IPS DF 4.7 (cell line): ENCODE results near the gene RAPGEF4.

ENCODE experiments used
- DNase-seq: peaks from one replicate; pipeline ENCODE4 v3.0.0-alpha.2; 2013; ENCODE audit warnings: low spot score; ENCODE audit errors: extremely low read depth

Gene RAPGEF4

DNA sequence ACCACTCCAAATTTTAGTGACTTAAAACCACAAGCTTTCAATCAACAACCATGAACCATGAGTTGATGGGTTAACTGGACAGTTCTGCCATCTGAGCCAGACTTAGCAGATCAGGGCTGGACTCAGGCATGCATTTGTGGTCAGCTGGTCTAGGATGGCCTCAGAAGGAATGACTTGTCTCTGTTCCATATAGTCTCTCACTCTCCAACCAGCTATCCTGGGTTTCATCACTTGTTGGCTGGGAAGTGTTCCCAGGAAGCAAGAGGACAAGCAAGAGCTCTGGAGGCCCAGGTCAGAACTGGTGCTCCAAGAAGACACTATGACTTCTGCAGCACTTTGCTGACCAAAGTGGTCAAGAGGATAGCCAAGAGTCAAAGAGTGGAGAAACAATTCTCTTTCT is 322.5 kb downstream of the RAPGEF4 start:
- DNase-seq = no peak

DNA sequence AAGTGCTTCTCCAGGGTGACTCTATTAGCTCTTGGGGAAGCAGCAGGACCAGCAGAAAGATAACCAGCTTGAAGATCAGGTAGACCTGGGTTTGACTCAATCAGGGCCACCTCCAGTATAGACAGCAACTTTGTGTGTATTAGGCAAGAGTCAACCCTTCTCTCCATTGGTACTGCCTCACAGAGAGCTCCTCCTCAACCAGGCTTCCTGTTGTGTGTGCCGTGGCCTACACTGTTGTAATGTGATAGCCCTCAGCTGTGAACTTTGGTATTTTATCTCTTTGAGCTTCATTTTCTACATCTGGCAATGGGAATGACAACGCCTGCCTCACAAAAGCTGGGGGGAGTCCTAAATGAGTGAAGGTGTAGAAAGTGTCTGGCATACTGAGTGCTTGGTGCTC is 323.0 kb downstream of the RAPGEF4 start:
- DNase-seq = no peak

GRCh38 chr2:173059292-173059691 is 323.6 kb downstream of the RAPGEF4 start:
- DNase-seq = no peak

DNA sequence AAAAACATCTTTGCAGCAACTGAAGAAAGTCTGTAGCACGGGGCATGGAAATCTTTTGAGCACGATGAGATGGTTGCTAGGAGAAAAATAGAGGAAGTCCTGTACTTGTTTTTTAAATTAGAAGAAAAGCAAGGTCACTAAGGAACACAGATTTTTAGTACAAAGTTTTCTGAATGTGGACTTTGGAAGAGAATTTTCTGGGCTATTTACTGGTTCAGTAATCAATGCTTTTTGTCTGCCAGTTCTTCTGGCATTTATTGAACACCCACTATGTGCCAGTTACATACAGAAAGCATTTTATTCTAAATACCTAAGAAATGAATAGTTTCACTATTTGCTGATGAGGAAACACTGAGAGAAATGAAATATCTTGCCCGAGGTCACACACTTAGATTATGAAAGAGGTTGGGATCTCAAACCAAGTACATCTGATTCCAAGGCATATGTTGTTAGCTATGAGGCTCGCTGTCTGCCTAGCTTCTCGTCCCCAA is 324.4 kb downstream of the RAPGEF4 start:
- DNase-seq = no peak

DNA sequence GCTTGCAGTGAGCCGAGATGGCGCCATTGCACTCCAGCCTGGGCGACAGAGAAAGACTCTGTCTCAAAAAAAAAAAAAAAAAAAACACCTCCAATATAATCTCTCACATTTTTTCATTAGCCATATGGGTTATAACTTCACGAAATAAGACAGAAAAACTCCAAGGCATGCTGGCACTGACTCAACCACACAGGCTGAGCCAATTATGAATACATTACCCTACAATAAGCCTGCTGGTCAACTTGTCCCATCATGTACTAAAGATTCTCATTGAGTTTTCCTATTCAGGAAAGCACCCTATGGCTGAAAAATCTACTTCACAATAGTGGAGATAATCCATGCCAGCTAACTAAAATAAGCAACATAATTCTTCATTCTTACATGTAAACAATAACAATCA is 327.2 kb downstream of the RAPGEF4 start:
- no peak for DNase-seq

DNA sequence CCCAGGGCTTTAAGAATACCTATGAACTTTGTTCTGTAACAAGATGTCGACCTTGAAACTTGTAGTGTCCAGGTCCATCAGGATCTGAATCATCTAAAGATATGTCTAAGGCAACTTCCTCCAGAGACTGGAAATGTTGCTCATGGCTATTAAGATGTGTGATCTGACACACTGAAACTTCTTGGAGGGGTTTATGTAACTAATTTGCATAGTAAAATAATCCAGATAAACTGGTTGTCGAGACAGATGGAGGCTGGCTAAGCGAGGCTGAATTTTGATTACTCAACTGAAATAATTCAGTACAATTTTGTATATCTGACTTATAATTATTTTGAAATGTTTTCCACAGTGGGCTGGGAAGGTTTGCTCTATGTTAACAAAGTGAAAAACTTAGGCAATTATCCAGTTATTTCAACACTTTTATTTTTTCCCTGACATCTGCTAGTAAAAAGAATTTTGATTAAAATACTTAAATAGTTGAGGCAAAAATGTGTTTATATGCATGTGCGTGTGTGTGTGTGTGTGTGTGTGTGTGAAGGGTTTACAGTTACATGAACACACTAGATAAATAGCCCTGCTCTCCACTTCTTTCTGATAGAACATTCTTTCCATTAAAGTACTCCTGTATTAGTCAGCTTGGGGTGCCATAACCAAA is 328.6 kb downstream of the RAPGEF4 start:
- no peak for DNase-seq

- DNase-seq = no peak
Measured at GRCh38 chr2:173066887-173067676, 331.4 kb downstream of the RAPGEF4 start.

GRCh38 chr2:173075056-173075780 is 339.6 kb downstream of the RAPGEF4 start:
- DNase-seq = no peak

DNA sequence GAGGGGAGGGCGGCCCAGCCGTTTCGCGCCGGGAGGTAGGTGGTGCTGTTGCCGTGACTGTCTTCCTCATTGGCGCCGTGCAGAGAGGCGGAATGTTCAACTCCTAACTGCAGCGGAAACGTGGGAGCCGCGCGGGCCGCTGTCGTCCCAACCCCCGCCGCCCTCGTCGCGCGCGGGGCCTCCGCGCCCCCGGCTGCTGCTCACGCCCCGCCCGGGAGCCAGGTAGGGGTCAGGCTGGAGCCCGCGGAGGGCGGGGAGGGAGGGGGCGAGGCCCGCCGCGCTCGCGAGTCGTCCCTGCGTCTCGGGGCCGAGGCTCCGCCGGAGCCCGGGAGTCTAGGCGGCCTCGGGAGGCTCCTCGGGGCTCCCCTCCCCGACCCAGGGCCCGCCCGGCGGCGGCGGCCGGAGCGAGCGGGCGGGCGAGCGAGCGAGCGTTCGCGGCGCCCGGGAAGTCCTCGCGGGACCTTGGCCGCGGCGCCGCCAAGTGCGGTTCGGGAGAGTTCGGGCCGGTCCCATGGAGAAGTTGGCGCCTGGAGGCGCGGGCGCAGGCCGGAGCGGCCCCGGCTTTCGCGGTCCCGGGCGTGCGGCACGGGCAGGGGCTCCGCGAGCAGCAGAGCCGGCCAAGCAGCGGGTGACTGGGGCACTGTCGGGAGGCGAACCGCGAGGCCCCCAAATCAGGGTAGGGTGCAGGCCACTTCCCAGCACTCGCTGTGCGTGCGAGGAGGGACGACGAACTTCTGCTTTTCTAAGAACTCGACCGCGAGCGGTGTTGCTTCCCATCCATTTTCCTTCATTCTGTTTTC is 340.3 kb downstream of the RAPGEF4 start, which contains the start of gene MAP3K20:
MAP3K20 (plus strand) TSS at position 66 of the 800 bp plus-strand sequence. CDS start 15,186 bp downstream, outside the sequence.
- no peak for DNase-seq

GRCh38 chr2:173076581-173077345 is 341.1 kb downstream of the RAPGEF4 start:
- DNase-seq = no peak

GRCh38 chr2:173077506-173078177 is 342.0 kb downstream of the RAPGEF4 start:
- no peak for DNase-seq

DNA sequence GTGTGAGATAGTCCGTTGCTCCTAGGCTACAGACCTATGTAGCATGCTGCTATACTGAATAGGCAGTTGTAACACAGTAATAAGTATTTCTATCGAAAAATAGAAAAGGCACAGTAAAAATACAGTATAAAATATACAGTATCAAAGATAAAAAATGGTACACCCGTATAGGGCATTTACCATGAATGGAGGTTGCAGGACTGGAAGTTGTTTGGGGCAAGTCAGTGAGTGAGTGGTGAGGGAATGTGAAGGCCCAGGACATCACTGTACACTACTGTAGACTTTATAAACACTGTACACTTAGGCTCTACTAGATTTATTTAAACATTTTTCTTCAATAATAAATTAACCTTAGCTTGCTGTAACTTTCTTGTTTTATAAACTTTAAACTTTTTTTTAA is 343.5 kb downstream of the RAPGEF4 start:
- DNase-seq = no peak

DNA sequence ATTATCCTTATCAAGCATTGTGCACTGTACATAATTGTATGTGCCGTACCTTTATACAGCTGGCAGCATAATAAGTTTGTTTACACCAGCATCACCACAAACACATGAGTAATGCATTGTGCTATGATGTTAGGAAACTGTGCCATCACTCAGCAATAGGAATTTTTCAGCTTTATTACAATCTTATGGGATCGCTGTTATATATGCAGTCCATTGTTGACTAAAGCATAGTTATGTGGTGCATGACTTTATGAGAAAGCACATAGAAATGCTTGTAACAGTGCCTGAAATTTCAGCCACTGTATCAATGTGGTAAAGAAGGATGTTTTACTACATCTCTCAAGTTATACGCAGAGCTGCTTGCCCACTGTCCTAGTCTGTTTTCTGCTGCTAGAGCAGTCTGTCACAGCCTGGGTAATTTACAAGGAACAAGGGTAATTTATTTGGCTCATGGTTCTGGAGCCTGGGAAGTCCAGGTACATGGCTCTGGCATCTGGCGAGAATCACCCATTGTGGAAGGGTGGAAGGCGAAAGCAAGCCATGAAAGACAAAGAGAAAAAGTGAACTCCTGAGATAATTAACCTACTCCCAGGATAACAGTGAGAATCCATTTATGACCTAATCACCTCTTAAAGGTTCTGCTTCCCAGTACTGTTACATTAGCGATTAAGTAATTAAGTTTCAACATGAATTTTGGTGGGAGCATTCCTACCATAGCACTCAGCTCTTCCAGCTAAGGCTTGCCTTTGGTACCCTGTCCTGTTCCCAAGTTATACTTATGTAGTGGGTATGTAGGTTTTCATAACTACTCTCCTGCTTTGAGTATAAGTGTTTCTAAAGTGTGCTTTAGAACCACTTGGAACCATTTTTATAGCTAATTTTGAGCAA is 344.6 kb downstream of the RAPGEF4 start:
- DNase-seq = no peak

- DNase-seq = no peak
Measured at GRCh38 chr2:173086518-173087213, 351.0 kb downstream of the RAPGEF4 start.

- DNase-seq = no peak
Measured at GRCh38 chr2:173087214-173087581, 351.6 kb downstream of the RAPGEF4 start.

DNA sequence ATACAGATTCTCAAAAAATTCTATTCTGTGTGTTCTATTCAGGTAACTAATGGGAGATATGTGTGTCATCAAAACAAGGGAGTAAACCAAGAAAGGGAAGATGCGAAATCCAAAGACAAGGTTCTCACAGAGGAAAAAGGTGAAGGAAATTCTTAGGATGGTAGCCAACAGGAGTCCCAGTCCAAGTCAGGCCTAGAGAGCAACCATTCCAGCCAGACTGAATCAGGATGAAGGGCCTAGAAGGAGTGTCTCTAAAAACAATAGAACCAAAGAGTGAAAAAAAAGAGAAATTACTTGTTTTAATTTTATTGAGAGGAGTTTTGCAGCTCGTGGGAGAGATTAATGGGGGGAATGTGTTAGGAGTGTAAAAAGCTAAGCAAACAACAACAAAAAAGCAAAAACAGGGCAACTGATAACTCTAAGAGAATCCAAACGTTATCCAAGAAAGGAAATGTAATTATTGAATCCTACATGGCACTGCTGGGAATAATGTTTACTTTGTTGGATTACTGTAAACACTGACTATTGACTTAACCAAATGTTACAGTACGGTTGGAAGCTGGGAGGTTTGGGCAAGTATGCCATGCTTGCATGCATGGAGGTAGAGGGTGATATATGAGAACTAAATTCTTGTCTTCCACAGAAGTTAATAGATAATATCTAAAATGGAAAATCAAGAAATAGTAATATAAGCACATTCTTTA is 352.3 kb downstream of the RAPGEF4 start:
- no peak for DNase-seq

DNA sequence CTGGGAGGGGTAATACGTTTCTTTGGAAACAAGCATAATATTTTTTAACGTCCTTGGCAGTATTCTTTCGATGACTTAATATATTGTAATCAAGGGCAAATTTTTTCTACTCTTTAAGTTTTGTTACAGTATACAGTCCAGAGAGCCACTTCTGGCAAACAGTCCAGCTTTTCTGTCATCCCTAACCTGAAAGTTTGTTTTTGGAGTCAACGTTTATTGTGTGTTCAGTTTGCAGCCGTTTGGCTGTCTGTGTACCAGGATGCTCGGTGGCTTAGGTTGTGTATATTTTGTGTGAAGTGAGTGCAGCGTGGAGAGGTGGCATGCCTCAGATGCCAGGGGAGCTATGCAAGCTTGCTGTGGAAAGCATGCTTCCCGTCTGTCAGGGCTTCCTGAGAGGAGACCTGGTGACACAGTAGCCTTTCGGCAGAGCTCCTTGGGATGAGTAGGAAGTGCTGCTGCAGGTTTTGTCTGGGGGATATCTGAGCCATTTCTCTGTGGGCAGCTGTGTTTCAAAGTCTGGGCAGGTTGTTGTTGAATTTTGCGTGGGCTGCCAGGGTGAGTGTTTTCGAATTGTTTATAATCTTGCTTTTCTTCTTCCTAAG is 354.7 kb downstream of the RAPGEF4 start:
- DNase-seq = no peak
